Effector CD8-positive, alpha-beta T cell (primary cell): ENCODE results near the gene KCNIP4.

Source experiments
- DNase-seq: peaks from one replicate; lab custom pipeline; 2025; lab: John Stamatoyannopoulos, UW

Gene KCNIP4

DNA sequence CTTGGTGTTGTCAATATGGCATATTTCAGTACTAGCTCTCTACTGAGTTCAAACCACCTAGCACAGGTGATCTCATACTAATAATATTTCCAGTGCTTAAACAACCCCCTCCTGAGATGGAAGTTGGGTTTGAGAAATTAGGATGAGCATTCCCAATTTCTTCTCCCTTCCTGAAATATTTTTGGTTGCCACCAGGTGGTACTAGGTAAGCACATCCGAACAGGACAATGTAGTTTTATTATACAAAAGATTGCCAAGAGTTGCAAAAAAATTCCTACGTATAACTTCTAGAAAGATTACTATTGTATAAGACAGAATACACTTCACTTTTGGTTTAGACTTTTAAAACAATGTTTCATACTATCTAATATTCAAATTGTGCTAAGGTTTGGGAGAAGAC is 763.8 kb downstream of the KCNIP4 start:
- no peak for DNase-seq

GRCh38 chr4:21181716-21182115 is 766.9 kb downstream of the KCNIP4 start:
- no peak for DNase-seq

- no peak for DNase-seq
Measured at GRCh38 chr4:21177871-21178270, 770.7 kb downstream of the KCNIP4 start.

DNA sequence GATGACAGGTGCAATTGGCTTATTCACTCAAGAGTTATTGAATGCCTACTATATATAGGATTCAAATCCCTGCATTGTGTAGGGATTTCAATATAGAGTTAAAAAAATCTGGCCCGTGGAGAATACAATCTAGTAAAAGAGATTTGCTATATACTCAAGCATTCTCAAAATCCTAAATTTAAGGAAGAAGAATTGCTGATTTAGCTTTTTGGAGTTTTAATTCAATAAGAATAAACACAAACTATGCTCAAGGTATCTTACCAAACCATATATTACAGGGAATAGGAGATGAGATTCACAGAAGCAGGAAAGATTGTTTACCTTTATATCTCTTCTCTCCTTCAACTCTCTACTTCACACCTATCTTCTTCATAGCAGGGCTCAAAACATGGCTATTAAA is 771.5 kb downstream of the KCNIP4 start:
- no peak for DNase-seq

DNA sequence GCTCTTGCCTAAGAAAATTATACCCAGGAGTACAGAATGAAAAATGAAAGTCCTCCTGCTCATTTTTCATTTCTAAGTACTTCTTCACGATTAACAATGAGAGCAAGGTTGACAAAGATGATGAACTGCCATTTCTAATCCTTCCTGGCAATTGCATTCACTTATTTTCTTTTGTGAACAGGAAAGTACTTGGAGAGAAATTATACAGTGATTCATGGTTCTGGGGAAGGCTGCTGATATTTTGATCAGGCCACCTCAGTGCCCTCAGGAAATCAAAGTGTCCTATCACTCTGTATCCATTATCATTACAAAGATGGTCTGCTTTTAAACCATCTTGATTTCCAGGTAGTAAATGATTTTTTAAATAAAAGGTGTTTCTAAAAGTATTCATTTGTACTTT is 780.9 kb downstream of the KCNIP4 start:
- no peak for DNase-seq

DNA sequence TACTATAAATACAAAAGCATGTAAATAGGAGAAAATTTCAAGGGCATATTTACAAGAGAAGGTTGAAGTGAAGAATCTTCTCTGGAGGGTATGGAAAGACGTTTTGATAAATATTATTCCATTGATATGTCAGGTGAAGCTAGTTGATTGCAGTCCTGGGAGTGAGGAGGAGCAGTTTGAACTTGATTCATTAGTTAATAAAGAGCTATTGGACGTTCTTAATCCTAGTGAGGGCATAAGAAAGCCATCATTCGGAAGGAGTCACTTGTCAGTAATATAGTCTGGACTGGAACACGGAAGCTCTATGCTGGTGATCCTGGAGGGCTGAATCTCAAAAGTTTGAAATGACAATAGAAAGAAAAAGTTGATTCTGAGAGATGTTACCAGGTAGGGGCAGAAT is 793.2 kb downstream of the KCNIP4 start:
- no peak for DNase-seq

DNA sequence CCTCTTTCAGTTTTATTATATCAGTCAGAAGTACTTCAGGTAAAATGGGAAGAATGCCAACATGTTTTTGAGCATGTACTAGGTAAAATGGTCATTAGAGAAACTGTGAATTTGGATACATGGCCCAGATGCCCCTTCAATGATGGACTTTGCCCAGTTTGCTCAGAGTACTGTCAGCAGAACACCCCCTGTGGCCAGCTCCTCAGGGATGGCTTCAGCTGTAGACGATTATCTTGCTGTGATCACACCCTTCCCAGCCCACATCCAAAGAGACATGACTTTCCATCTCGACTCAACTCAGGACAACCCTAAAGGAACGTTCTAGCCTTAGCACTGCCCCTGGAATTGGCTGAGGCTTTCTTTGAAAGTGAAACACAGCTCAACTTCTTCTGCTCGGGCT is 809.2 kb downstream of the KCNIP4 start:
- no peak for DNase-seq

DNA sequence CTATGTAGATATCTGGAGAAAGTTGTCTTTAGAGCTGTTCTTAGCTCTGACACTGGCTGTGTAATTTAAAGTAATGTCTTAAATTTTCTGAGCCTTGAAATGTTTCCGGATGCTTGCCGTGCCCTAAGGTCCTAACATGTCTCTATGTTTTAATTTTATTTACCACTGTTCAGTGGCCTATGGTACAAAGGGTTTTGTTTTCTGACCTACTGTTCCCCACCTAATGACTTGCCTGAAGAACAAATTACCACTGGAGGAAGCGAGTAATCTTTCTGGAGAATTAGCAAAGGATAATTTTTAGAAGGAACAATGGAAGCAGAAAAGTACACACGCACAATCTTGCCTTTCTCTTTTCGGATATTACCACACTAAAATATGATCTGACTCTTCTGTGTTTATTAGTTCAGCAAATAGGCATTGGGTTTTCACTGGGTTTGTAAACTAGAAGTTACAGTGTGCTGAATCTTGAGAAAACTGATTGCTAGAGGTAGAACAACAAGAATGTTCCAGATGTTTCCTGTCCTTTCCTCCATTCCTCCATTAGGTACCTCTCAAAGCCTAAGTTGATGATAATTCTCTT is 812.4 kb downstream of the KCNIP4 start:
- DNase-seq: no peak

DNA sequence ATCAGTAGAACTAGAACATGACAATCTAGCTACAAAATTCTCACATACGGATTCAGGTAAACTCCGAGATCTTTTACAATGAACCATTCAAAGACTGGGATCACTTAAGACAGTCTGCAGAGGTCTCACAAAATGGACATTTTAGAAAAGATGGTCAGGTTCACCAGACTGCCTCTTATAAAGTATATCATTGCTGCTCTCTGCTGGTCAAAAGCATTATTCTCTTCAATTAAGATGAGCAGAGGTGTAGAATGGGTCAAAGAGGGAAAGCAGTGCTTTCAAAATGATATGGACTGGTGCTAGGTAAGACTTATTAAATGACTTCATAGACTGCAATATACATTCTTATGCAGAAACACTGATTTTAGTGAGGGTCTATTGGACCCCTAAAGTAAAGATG is 813.6 kb downstream of the KCNIP4 start:
- DNase-seq: no peak

DNA sequence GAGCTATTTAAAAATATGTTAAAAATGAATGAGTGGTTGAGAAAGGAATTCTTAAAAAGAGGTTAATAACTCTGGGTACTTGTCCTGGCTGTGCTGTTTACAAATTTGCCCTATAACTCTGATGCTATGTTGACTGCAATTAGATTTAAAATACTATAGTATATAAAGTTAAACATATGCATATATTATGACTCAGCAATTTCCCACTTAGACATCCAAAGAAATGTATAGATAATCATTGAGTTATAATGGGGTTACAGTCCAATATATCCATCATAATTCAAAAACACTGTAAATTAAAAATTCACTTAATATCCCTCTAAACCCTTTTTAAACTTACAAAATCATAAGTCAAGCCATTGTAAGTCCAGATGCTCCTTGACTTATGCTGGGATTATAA is 818.0 kb downstream of the KCNIP4 start:
- DNase-seq: no peak

GRCh38 chr4:21126014-21126512 is 822.5 kb downstream of the KCNIP4 start:
- DNase-seq: no peak

GRCh38 chr4:21118301-21118700 is 830.3 kb downstream of the KCNIP4 start:
- no peak for DNase-seq

DNA sequence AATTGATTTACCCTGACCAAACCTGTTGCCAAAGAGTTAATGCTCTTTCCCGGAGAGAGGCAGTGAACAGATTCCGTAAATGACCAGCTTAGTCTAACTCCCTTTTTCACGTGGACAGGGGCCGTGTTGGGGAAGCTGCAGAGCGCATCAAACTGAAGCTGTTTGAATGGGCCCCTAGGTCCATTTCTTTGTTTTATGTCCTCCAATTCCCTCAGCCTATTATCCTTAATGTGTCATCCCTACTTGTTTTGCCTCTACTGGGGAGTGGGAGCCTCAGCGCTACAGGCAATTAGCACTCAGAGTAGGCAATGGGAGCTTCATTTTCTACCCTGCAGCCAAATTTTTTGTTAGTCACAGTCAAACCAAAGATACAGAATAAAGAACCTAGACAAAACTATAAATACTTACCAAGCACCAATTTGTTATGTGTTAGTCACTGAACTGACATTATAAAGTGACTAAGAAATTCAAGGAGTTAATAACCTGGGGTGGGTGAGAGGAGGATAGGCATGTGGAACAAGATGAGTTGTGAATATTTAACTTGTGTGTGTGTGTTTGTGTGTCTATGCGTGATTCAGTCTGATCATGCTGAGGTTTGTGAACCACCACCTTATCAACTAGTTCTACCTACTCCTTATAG is 830.9 kb downstream of the KCNIP4 start:
- DNase-seq: no peak

GRCh38 chr4:21113496-21114223 is 834.9 kb downstream of the KCNIP4 start:
- no peak for DNase-seq

GRCh38 chr4:21102667-21103066 is 845.9 kb downstream of the KCNIP4 start:
- no peak for DNase-seq

GRCh38 chr4:21097865-21098264 is 850.7 kb downstream of the KCNIP4 start:
- DNase-seq: no peak

DNA sequence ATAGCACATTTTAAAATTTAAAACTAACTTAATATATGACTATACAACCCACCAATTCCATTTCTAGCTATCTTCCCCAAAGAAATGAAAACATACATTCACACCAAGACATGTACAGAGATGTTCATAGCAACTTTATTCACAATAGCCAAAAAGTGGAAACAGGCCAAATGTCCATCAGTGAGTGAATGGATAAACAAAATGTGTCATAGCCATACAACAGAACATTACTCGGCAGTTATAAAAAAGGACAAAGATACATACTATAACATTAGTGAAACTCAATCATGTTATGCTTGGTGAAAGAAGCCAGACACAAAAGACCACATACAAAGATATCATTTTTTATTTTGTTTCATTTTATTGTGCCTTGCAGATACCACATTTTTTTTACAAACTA is 851.5 kb downstream of the KCNIP4 start:
- DNase-seq: no peak

- no peak for DNase-seq
Measured at GRCh38 chr4:21092531-21092930, 856.0 kb downstream of the KCNIP4 start.

DNA sequence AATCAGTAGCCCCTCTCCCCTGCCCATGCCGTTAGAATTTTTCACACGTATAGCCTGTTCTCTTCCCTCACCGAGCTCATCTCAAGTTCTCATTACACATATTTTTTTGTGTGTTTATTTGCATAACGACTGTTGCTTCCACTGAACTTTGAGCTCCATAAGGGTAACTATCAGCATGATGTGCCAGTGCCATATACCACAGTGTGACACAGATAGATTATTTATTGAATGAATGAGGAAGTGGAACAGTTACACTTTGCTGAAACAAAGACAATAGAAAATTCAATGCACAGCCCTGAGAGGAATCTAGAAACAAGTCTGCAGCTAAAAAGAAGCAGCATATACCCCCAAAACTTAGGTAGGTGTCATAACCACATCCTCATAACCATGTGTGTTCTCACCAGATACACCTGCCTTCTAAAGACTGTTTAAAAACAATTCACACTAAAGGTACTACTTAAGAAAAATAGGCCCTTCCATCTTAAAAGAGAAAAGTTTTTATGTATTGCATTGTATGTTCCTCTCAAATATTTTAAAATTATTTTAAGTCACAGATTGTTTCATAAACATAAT is 858.4 kb downstream of the KCNIP4 start:
- DNase-seq: no peak

DNA sequence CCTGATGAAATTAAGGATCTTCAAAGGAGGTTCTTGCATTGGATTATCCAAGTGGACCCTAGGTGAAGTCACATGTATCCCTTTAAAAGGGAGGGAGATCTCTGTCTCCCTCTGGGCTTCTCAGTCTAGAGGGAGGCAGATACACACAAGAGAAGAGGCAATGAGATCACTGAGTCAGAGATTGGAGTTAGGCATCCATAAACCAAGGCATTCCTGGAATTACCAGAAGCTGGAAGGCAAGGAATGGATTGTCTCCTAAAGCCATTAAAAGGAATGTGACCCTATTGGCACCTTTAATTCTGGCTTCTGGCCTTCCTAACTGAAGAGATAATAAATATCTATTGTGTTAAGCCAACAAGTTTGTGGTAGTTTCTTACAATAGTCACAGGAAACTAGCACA is 865.2 kb downstream of the KCNIP4 start:
- no peak for DNase-seq

GRCh38 chr4:21077967-21078366 is 870.6 kb downstream of the KCNIP4 start:
- no peak for DNase-seq

DNA sequence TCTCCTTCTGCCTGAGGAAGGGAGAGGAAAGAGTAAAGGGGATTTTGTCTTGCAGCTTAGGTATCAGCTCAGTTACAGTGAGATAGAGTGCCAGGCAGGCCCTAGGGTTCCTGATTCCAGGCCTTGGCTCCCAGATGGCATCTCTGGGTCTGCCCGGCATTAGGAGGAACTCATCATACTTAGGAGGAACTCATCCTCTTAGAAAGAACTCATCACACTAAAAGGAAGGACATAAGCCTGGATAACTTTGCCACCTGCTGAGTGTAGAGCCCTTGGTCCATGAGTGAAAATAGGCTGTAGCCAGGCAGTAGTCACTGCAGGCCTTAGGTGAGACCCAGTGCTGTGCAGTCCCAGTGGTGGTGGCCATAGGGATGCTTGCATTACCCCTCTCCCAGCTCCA is 881.2 kb downstream of the KCNIP4 start:
- DNase-seq: no peak

GRCh38 chr4:21061902-21062301 is 886.7 kb downstream of the KCNIP4 start:
- no peak for DNase-seq
